Endothelial cell of umbilical vein (primary cell): ENCODE measurements around the gene CCDC185. TPM values are rescaled to one million over a fixed set of nuclear protein-coding genes. Genes with fewer than 3 reads are reported as not detected.

Source experiments
- BruUV-seq: library from RNA; stranded (reverse); fragments of 400-500 nt; replicated peaks from 2 replicates; lab custom pipeline; 2021; lab: Mats Ljungman, UMichigan
- CTCF ChIA-PET: fragments of 300-600, 350-600 bp; sonication (Branson Sonifier 250); formaldehyde crosslinking; loops from one replicate; lab custom pipeline; 2021; ENCODE audit warnings: antibody characterized with exemption, inconsistent platforms; lab: Charles Lee
- POLR2A ChIA-PET: fragments of 300-600, 350-600 bp; sonication (Branson Sonifier 250); formaldehyde crosslinking; loops from one replicate; lab custom pipeline; 2021; ENCODE audit warnings: antibody characterized with exemption, inconsistent platforms; lab: Charles Lee
- DNase-seq: peaks from one replicate; pipeline ENCODE4 v3.0.0-alpha.2; 2011; ENCODE audit warnings: low read depth, low spot score
- FAIRE-seq: peaks from 2 replicates; lab custom pipeline; 2011; peaks lifted over from hg19 to GRCh38; lab: Jason Lieb, UNC
- H2AFZ ChIP-seq: 2 replicates; pipeline ENCODE4 v1.6.0; 2012; ENCODE audit warnings: low read depth, low read length, control low read depth, inconsistent platforms
- H3K27ac ChIP-seq: 2 replicates; pipeline ENCODE4 v1.5.1; 2011; ENCODE audit warnings: low read depth, mild to moderate bottlenecking, control low read depth, low read length, moderate library complexity; ENCODE audit not compliant: insufficient read depth
- H3K27me3 ChIP-seq, 2 experiments: 2 replicates each; pipeline versions ENCODE4 v1.6.0 to v1.6.1; 2011; ENCODE audit warnings: low read length in 2 of 2, mixed read lengths in 1 of 2; ENCODE audit not compliant: control insufficient read depth in 2 of 2, insufficient read depth in 2 of 2
- H3K36me3 ChIP-seq, 2 experiments: 2 replicates in 1 of 2; 3 replicates in 1 of 2; pipeline ENCODE4 v1.5.1; 2011; ENCODE audit warnings: low read length in 2 of 2, mild to moderate bottlenecking in 1 of 2, moderate library complexity in 1 of 2; ENCODE audit not compliant: control insufficient read depth in 2 of 2, insufficient read depth in 2 of 2; ENCODE audit errors: extremely low read depth in 1 of 2
- H3K4me1 ChIP-seq: 3 replicates; pipeline ENCODE4 v1.5.1; 2011; ENCODE audit warnings: mild to moderate bottlenecking, low read length; ENCODE audit not compliant: control insufficient read depth, insufficient read depth; ENCODE audit errors: extremely low read depth
- H3K4me2 ChIP-seq: 2 replicates; pipeline ENCODE4 v1.6.1; 2011; ENCODE audit warnings: low read length, control low read depth, mixed read lengths; ENCODE audit not compliant: insufficient read depth
- H3K4me3 ChIP-seq, 3 experiments: fragments of 200-600 bp in 1 of 3; sonication (generic), shearing (Covaris generic) in 1 of 3; replicated peaks in 1 of 3; 2 replicates each; pipeline ENCODE4 v1.5.1; 2011 to 2016; ENCODE audit warnings: control low read depth in 3 of 3, low read length in 3 of 3, mild to moderate bottlenecking in 2 of 3, inconsistent platforms in 1 of 3, low read depth in 1 of 3, moderate library complexity in 1 of 3; ENCODE audit not compliant: insufficient read depth in 1 of 3
- H3K79me2 ChIP-seq: 2 replicates; pipeline ENCODE4 v1.6.0; 2012; ENCODE audit warnings: low read length, inconsistent platforms; ENCODE audit not compliant: control insufficient read depth, insufficient read depth
- H3K9ac ChIP-seq: replicated peaks from 2 replicates; pipeline ENCODE3; 2011; ENCODE audit warnings: low read length, control low read depth; ENCODE audit not compliant: insufficient read depth; ENCODE audit errors: extremely low read depth
- H3K9me1 ChIP-seq: replicated peaks from 3 replicates; pipeline ENCODE4 v1.6.0; 2011; ENCODE audit warnings: mild to moderate bottlenecking, low read length; ENCODE audit not compliant: control insufficient read depth, insufficient read depth; ENCODE audit errors: extremely low read depth
- H3K9me3 ChIP-seq: replicated peaks from 2 replicates; pipeline ENCODE4 v1.5.1; 2012; ENCODE audit warnings: low read length, inconsistent platforms; ENCODE audit not compliant: control insufficient read depth, insufficient read depth
- H4K20me1 ChIP-seq: replicated peaks from 2 replicates; pipeline ENCODE3; 2011; ENCODE audit warnings: mild to moderate bottlenecking, low read length; ENCODE audit not compliant: control insufficient read depth, insufficient read depth; ENCODE audit errors: extremely low read depth
- CTCF ChIP-seq, 2 donors: IDR thresholded peaks; 1 replicate in 1 of 2; 2 replicates in 1 of 2; pipeline ENCODE4 v1.5.1; 2011; ENCODE audit warnings: low read length in 2 of 2, mild to moderate bottlenecking in 2 of 2, moderate library complexity in 2 of 2, control low read depth in 1 of 2, inconsistent platforms in 1 of 2, low read depth in 1 of 2; ENCODE audit not compliant: insufficient read depth in 1 of 2; ENCODE audit errors: extremely low read depth in 1 of 2
- EZH2 ChIP-seq: IDR thresholded peaks from 2 replicates; pipeline ENCODE4 v1.6.1; 2012; ENCODE audit warnings: borderline replicate concordance, low read depth, mild to moderate bottlenecking, moderate library complexity, low read length, inconsistent platforms; ENCODE audit not compliant: severe bottlenecking
- FOS ChIP-seq: IDR thresholded peaks from 2 replicates; pipeline ENCODE4 v1.6.1; 2011; ENCODE audit warnings: mild to moderate bottlenecking, low read length, moderate library complexity, borderline replicate concordance; ENCODE audit not compliant: insufficient read depth
- GATA2 ChIP-seq: IDR thresholded peaks from 2 replicates; pipeline ENCODE4 v1.7.0; 2011; ENCODE audit warnings: low read depth, mild to moderate bottlenecking, moderate library complexity, mixed read lengths, low read length; ENCODE audit not compliant: insufficient read length, insufficient read depth
- JUN ChIP-seq: IDR thresholded peaks from 2 replicates; pipeline ENCODE4 v1.6.1; 2011; ENCODE audit warnings: borderline replicate concordance, low read depth; ENCODE audit not compliant: insufficient read length, insufficient read depth
- MAX ChIP-seq: IDR thresholded peaks from 2 replicates; pipeline ENCODE4 v1.6.1; 2011; ENCODE audit not compliant: insufficient read depth, insufficient read length
- MYC ChIP-seq: IDR thresholded peaks from one replicate; pipeline ENCODE4 v1.6.1; 2011; ENCODE audit warnings: mild to moderate bottlenecking, low read depth, low read length
- POLR2A ChIP-seq: IDR thresholded peaks from 2 replicates; pipeline ENCODE4 v1.6.1; 2012; ENCODE audit warnings: low read depth, mild to moderate bottlenecking, control low read depth, low read length
- POLR2AphosphoS5 ChIP-seq: IDR thresholded peaks from 2 replicates; pipeline ENCODE4 v1.6.1; 2012; ENCODE audit warnings: low read depth, mild to moderate bottlenecking, control low read depth, low read length, moderate library complexity; ENCODE audit not compliant: insufficient read depth
- dilution Hi-C: fragments of 300-500 bp; cut with MboI; formaldehyde crosslinking; loops from one replicate; pipeline ENCODE4 v1.15.0; 2019; ENCODE audit warnings: low sequenced_read_pairs; ENCODE audit not compliant: extremely low pct_ligation_motif_present
- intact Hi-C: fragments of 100-400 bp; cut with micrococcal nuclease; formaldehyde crosslinking; loops from one replicate; pipeline ENCODE4 v1.10.0; 2022
- polyA plus RNA-seq, 4 experiments: library from polyadenylated mRNA; depleted of rRNA in 3 of 4; stranded (reverse) in 3 of 4; unstranded in 1 of 4; fragments of >200 nt; gene quantifications; 2 replicates each; pipeline versions ENCODE4 v1.2.1 to v1.2.3, GENCODE V29; 2011 to 2012; ENCODE audit warnings: missing spikeins in 1 of 4
- total RNA-seq: library from RNA; stranded (reverse); gene quantifications from 2 replicates; pipeline ENCODE4 v1.2.3, GENCODE V29; 2021

The CCDC185 gene
- total and polyA plus RNA-seq, 2 donors (not counting 3 experiments of a cell fraction or from before 2014, with no cell fraction given), result not detected

- intact Hi-C loops, result no loop called here
- Histone ChIP-seq H3K79me2 (no peaks in the 10 kb centered on the region), H4K20me1 (no peaks in the 10 kb centered on the region), H3K9ac (no peak overlapping the region), H2AFZ (no peak overlapping the region), H3K36me3 (no peaks in the 10 kb centered on the region), H3K4me2 (no peak overlapping the region), H3K9me3 (no peaks in the 10 kb centered on the region), H3K4me3 (no peak overlapping the region), H3K4me1 (no peaks in the 10 kb centered on the region), H3K27me3 (no peaks in the 10 kb centered on the region), H3K27ac (no peak overlapping the region), H3K9me1 (no peaks in the 10 kb centered on the region)
- POLR2A ChIA-PET, result no interaction called here
- no peak for DNase-seq
- dilution Hi-C loops, result no loop called here
- TF ChIP-seq POLR2AphosphoS5 (no peak), CTCF (IDR thresholded peaks at IDR 0.05; ENCODE audit: extremely low read depth in 1 of 2, insufficient read depth in 1 of 2, low read depth in 1 of 2, low read length in 2 of 2) (no peak), POLR2A (no peak), FOS (no peak), MYC (no peak), JUN (no peak)
- FAIRE-seq, result no peak
- BruUV-seq, result no TSS peak
- CTCF ChIA-PET, result interaction anchor here (0.8 kb wide), 1 partner anchor 288 kb away, joined by 3 read pairs; no protein-coding TSS in a partner anchor
These were observed 18.5 kb downstream of the CCDC185 start for GRCh38 chr1:223411710-223412109.

GRCh38 chr1:223413216-223413615 lies 20.0 kb downstream of the CCDC185 start:
- Histone ChIP-seq H3K4me2 (no peak overlapping the region), H3K36me3 (no peaks in the 10 kb centered on the region), H3K9me3 (no peaks in the 10 kb centered on the region), H2AFZ (no peak overlapping the region), H3K79me2 (no peaks in the 10 kb centered on the region), H3K9me1 (no peaks in the 10 kb centered on the region), H3K27ac (no peak overlapping the region), H3K9ac (no peak overlapping the region), H3K27me3 (no peaks in the 10 kb centered on the region), H3K4me3 (no peak overlapping the region), H4K20me1 (no peaks in the 10 kb centered on the region), H3K4me1 (no peaks in the 10 kb centered on the region)
- dilution Hi-C loops, result no loop called here
- no peak for DNase-seq
- intact Hi-C loops, result no loop called here
- TF ChIP-seq MYC, result no peak
- no peak for TF ChIP-seq GATA2
- no peak for TF ChIP-seq FOS
- no peak for TF ChIP-seq CTCF (IDR thresholded peaks at IDR 0.05; ENCODE audit: extremely low read depth in 1 of 2, insufficient read depth in 1 of 2, low read depth in 1 of 2, low read length in 2 of 2)
- no peak for TF ChIP-seq MAX
- no peak for TF ChIP-seq POLR2AphosphoS5
- no peak for TF ChIP-seq EZH2
- TF ChIP-seq POLR2A, result no peak
- no peak for TF ChIP-seq JUN
- no peak for FAIRE-seq
- no TSS peak for BruUV-seq
- ChIA-PET CTCF (no interaction called here), POLR2A (no interaction called here)
